Regular cardiac myocyte (primary cell): Measurements from ENCODE around the gene SLC16A13. TPM values are rescaled to one million over a fixed set of nuclear protein-coding genes. Genes with fewer than 3 reads are reported as not detected.

Experiments used
- total RNA-seq: library from RNA; depleted of rRNA; stranded (reverse); fragments of >200 nt; gene quantifications from 2 replicates; pipeline ENCODE4 v1.2.3, GENCODE V29; 2014

Gene SLC16A13
- 0.28 and 1.2 TPM in 2 replicates for total RNA-seq

GRCh38 chr17:7035591-7036368, at the start of gene SLC16A13:
TSS of gene SLC16A13 (plus strand) at chr17:7036015. CDS start at chr17:7036383, 368 bp downstream.

GRCh38 chr17:6995500-6996255, 40.1 kb upstream of the SLC16A13 start, which contains the start of gene ALOX12:
TSS of gene ALOX12 (plus strand) at chr17:6996049. CDS start at chr17:6996118, 69 bp downstream.

GRCh38 chr17:7022781-7023571, 12.8 kb upstream of the SLC16A13 start, which contains the start of gene BCL6B:
TSS of gene BCL6B (plus strand) at chr17:7023050. CDS start at chr17:7023672, 622 bp downstream.

GRCh38 chr17:7043497-7044198, 7.8 kb downstream of the SLC16A13 start, which contains the start of gene SLC16A11:
TSS of gene SLC16A11 (minus strand) at chr17:7044092. CDS start at chr17:7043513, 579 bp downstream.

GRCh38 chr17:7079581-7080455, 44.0 kb downstream of the SLC16A13 start, which contains the start of gene CLEC10A:
TSS of gene CLEC10A (minus strand) at chr17:7080251. CDS start at chr17:7078812, 1,439 bp downstream.

Other genes with a start within 250 kb of the SLC16A13 start
- gene TEKT1, start 204.3 kb upstream of the SLC16A13 start, total RNA-seq: not detected in 2 replicates
- not detected in 2 replicates for gene ALOX12, start 40.0 kb upstream of the SLC16A13 start, total RNA-seq
- 19.7 and 20.6 TPM in 2 replicates for gene RNASEK, start 23.4 kb upstream of the SLC16A13 start, total RNA-seq
- gene BCL6B, start 13.0 kb upstream of the SLC16A13 start, total RNA-seq: 0.19 and 0.56 TPM in 2 replicates
- 0.85 TPM in 1 of 2 replicates, not detected in the other for gene SLC16A11, start 8.1 kb downstream of the SLC16A13 start, total RNA-seq
- gene CLEC10A, start 44.2 kb downstream of the SLC16A13 start, total RNA-seq: not detected in 2 replicates
- not detected in 2 replicates for gene ASGR2, start 78.8 kb downstream of the SLC16A13 start, total RNA-seq
- gene ASGR1, start 143.4 kb downstream of the SLC16A13 start, total RNA-seq: 0.56 and 0.58 TPM in 2 replicates
- 12.7 and 16.3 TPM in 2 replicates for gene DLG4, start 183.8 kb downstream of the SLC16A13 start, total RNA-seq
- 261 and 425 TPM in 2 replicates for gene ACADVL, start 183.9 kb downstream of the SLC16A13 start, total RNA-seq
- gene DVL2, start 198.5 kb downstream of the SLC16A13 start, total RNA-seq: 49.8 and 59.5 TPM in 2 replicates
- 40.0 and 40.8 TPM in 2 replicates for gene PHF23, start 203.4 kb downstream of the SLC16A13 start, total RNA-seq
- gene GABARAP, start 206.4 kb downstream of the SLC16A13 start, total RNA-seq: 118 and 275 TPM in 2 replicates
- 14.4 and 19.9 TPM in 2 replicates for gene CTDNEP1, start 215.7 kb downstream of the SLC16A13 start, total RNA-seq
- gene ELP5, start 216.2 kb downstream of the SLC16A13 start, total RNA-seq: 22.0 and 57.3 TPM in 2 replicates
- gene CLDN7, start 226.5 kb downstream of the SLC16A13 start, total RNA-seq: 0.19 and 1.7 TPM in 2 replicates
- under 0.01 and 0.28 TPM in 2 replicates for gene SLC2A4, start 245.7 kb downstream of the SLC16A13 start, total RNA-seq